Skeletal muscle satellite cell (primary cell): ENCODE results near the gene PHF19. TPM values are rescaled to one million over a fixed set of nuclear protein-coding genes. Genes with fewer than 3 reads are reported as not detected.

Source experiments
- H3K27me3 ChIP-seq: 2 replicates; pipeline ENCODE4 v1.7.0; 2013; ENCODE audit warnings: low read length; ENCODE audit not compliant: control insufficient read depth, insufficient read depth
- H3K36me3 ChIP-seq: 2 replicates; pipeline ENCODE4 v1.7.0; 2013; ENCODE audit warnings: mild to moderate bottlenecking, control low read depth, low read length; ENCODE audit not compliant: insufficient read depth
- H3K4me1 ChIP-seq: 2 replicates; pipeline ENCODE4 v1.7.0; 2013; ENCODE audit warnings: low read length; ENCODE audit not compliant: control insufficient read depth, insufficient read depth
- H3K4me2 ChIP-seq: 2 replicates; pipeline ENCODE4 v1.7.0; 2013; ENCODE audit warnings: mild to moderate bottlenecking, low read length
- H3K4me3 ChIP-seq: 2 replicates; pipeline ENCODE4 v1.7.0; 2013; ENCODE audit warnings: low read length
- H3K9ac ChIP-seq: 2 replicates; pipeline ENCODE4 v1.7.0; 2013; ENCODE audit warnings: mild to moderate bottlenecking, low read depth, low read length, moderate library complexity
- H3K9me3 ChIP-seq: replicated peaks from 2 replicates; pipeline ENCODE4 v1.7.0; 2013; ENCODE audit warnings: mild to moderate bottlenecking, control low read depth, low read length
- total RNA-seq: library from RNA; depleted of rRNA; stranded (reverse); fragments of >200 nt; gene quantifications from 2 replicates; pipeline ENCODE4 v1.2.3, GENCODE V29; 2012; rRNA removed

The PHF19 gene
- 21.0 and 25.8 TPM in 2 replicates for total RNA-seq

GRCh38 chr9:120876842-120877240 lies at the start of gene PHF19:
TSS of gene PHF19 (minus strand) at chr9:120877188. CDS start at chr9:120874741, 2,447 bp downstream.
- Histone ChIP-seq H3K9ac (peak within 1 kb of the TSS; percentile 84), H3K4me1 (peaks cover 15% of the 10 kb centered on the region), H3K4me3 (peak within 1 kb of the TSS; percentile 82), H3K27me3 (no peaks in the 10 kb centered on the region), H3K9me3 (no peaks in the 10 kb centered on the region), H3K36me3 (peaks cover 3% of the 10 kb centered on the region), H3K4me2 (peak within 1 kb of the TSS; percentile 90)

GRCh38 chr9:120926397-120926928 lies 49.5 kb upstream of the PHF19 start, which contains the start of gene TRAF1:
TSS of gene TRAF1 (minus strand) at chr9:120926796. CDS start at chr9:120926075, 721 bp downstream.
- peak within 1 kb of the TSS; percentile 30 for H3K4me2 ChIP-seq
- H3K4me1 ChIP-seq = peaks cover 38% of the 10 kb centered on the region
- no peaks in the 10 kb centered on the region for H3K27me3 ChIP-seq
- H3K4me3 ChIP-seq = no peak within 1 kb of the TSS
- no peaks in the 10 kb centered on the region for H3K36me3 ChIP-seq
- no peaks in the 10 kb centered on the region for H3K9me3 ChIP-seq
- H3K9ac ChIP-seq = peak within 1 kb of the TSS; percentile 60

GRCh38 chr9:120925535-120926396 lies 48.8 kb upstream of the PHF19 start:
- Histone ChIP-seq H3K9ac (peak overlapping the region; percentile 60), H3K4me3 (no peak overlapping the region), H3K9me3 (no peaks in the 10 kb centered on the region), H3K36me3 (no peaks in the 10 kb centered on the region), H3K27me3 (no peaks in the 10 kb centered on the region), H3K4me2 (peak overlapping the region; percentile 30), H3K4me1 (peaks cover 31% of the 10 kb centered on the region)

- Histone ChIP-seq H3K4me2 (no peak overlapping the region), H3K4me3 (no peak overlapping the region), H3K9me3 (no peaks in the 10 kb centered on the region), H3K27me3 (no peaks in the 10 kb centered on the region), H3K9ac (no peak overlapping the region), H3K36me3 (no peaks in the 10 kb centered on the region), H3K4me1 (peaks cover 35% of the 10 kb centered on the region)
These were observed 47.9 kb upstream of the PHF19 start for GRCh38 chr9:120924698-120925534.

- no peak overlapping the region for H3K4me3 ChIP-seq
- no peaks in the 10 kb centered on the region for H3K36me3 ChIP-seq
- H3K4me2 ChIP-seq = no peak overlapping the region
- H3K27me3 ChIP-seq = no peaks in the 10 kb centered on the region
- no peak overlapping the region for H3K9ac ChIP-seq
- H3K9me3 ChIP-seq = no peaks in the 10 kb centered on the region
- peaks cover 39% of the 10 kb centered on the region for H3K4me1 ChIP-seq
These were observed 46.8 kb upstream of the PHF19 start for GRCh38 chr9:120923620-120924328.

GRCh38 chr9:120922404-120923195 lies 45.6 kb upstream of the PHF19 start:
- no peaks in the 10 kb centered on the region for H3K36me3 ChIP-seq
- no peaks in the 10 kb centered on the region for H3K9me3 ChIP-seq
- peaks cover 32% of the 10 kb centered on the region for H3K4me1 ChIP-seq
- no peak overlapping the region for H3K4me2 ChIP-seq
- H3K27me3 ChIP-seq = no peaks in the 10 kb centered on the region
- no peak overlapping the region for H3K4me3 ChIP-seq
- H3K9ac ChIP-seq = no peak overlapping the region

GRCh38 chr9:120921661-120922181 lies 44.7 kb upstream of the PHF19 start:
- Histone ChIP-seq H3K27me3 (no peaks in the 10 kb centered on the region), H3K9ac (no peak overlapping the region), H3K4me3 (no peak overlapping the region), H3K36me3 (no peaks in the 10 kb centered on the region), H3K9me3 (no peaks in the 10 kb centered on the region), H3K4me2 (no peak overlapping the region), H3K4me1 (peaks cover 35% of the 10 kb centered on the region)

GRCh38 chr9:120920806-120921178 lies 43.8 kb upstream of the PHF19 start:
- no peak overlapping the region for H3K9ac ChIP-seq
- H3K4me3 ChIP-seq = no peak overlapping the region
- no peak overlapping the region for H3K4me2 ChIP-seq
- no peaks in the 10 kb centered on the region for H3K36me3 ChIP-seq
- no peaks in the 10 kb centered on the region for H3K9me3 ChIP-seq
- H3K4me1 ChIP-seq = peaks cover 34% of the 10 kb centered on the region
- no peaks in the 10 kb centered on the region for H3K27me3 ChIP-seq

GRCh38 chr9:120919843-120920805 lies 43.1 kb upstream of the PHF19 start:
- Histone ChIP-seq H3K4me2 (no peak overlapping the region), H3K4me3 (no peak overlapping the region), H3K36me3 (no peaks in the 10 kb centered on the region), H3K9ac (no peak overlapping the region), H3K9me3 (no peaks in the 10 kb centered on the region), H3K27me3 (no peaks in the 10 kb centered on the region), H3K4me1 (peaks cover 30% of the 10 kb centered on the region)
